ENCODE results near the gene BACH1. TPM values are rescaled to one million over a fixed set of nuclear protein-coding genes. Genes with fewer than 3 reads are reported as not detected.

Gene BACH1
- polyA plus RNA-seq, 4 donors = 41.7 to 51.8 (median 48.5) TPM

GRCh38 chr21:29289317-29289716, 9.4 kb upstream of the BACH1 start:
- DNase-seq (ENCODE audit: low read depth in 4 of 4, low spot score in 3 of 4) = peak in 1 of 4 donors; percentile 6

- DNase-seq (ENCODE audit: low read depth in 4 of 4, low spot score in 3 of 4) = no peak
Measured at GRCh38 chr21:29290240-29290639, 8.5 kb upstream of the BACH1 start.

- DNase-seq (ENCODE audit: low read depth in 4 of 4, low spot score in 3 of 4) = no peak
Measured at GRCh38 chr21:29293495-29293894, 5.2 kb upstream of the BACH1 start.

- no peak for DNase-seq (ENCODE audit: low read depth in 4 of 4, low spot score in 3 of 4)
Measured at GRCh38 chr21:29295066-29295650, 3.6 kb upstream of the BACH1 start.

- DNase-seq (ENCODE audit: low read depth in 4 of 4, low spot score in 3 of 4) = no peak
Measured at GRCh38 chr21:29296446-29296845, 2.3 kb upstream of the BACH1 start.

GRCh38 chr21:29297483-29298347, 1.0 kb upstream of the BACH1 start:
- DNase-seq (ENCODE audit: low read depth in 4 of 4, low spot score in 3 of 4) = no peak

- DNase-seq (ENCODE audit: low read depth in 4 of 4, low spot score in 3 of 4) = peak in 3 of 4 donors; percentile 35 to 63 (median 38)
Measured at GRCh38 chr21:29299046-29299915, 559 bp downstream of the BACH1 start.

- DNase-seq (ENCODE audit: low read depth in 4 of 4, low spot score in 3 of 4) = peak in 2 of 4 donors; percentile 21 to 28
Measured at GRCh38 chr21:29299916-29300806, 1.4 kb downstream of the BACH1 start.

- no peak for DNase-seq (ENCODE audit: low read depth in 4 of 4, low spot score in 3 of 4)
Measured at GRCh38 chr21:29300807-29301138, 2.1 kb downstream of the BACH1 start.

GRCh38 chr21:29301691-29302090, 3.0 kb downstream of the BACH1 start:
- DNase-seq (ENCODE audit: low read depth in 4 of 4, low spot score in 3 of 4) = no peak

- no peak for DNase-seq (ENCODE audit: low read depth in 4 of 4, low spot score in 3 of 4)
Measured at GRCh38 chr21:29302359-29302875, 3.7 kb downstream of the BACH1 start.

GRCh38 chr21:29303288-29303687, 4.6 kb downstream of the BACH1 start:
- no peak for DNase-seq (ENCODE audit: low read depth in 4 of 4, low spot score in 3 of 4)

GRCh38 chr21:29304597-29304996, 5.9 kb downstream of the BACH1 start:
- DNase-seq (ENCODE audit: low read depth in 4 of 4, low spot score in 3 of 4) = no peak

GRCh38 chr21:29305068-29305467, 6.3 kb downstream of the BACH1 start:
- DNase-seq (ENCODE audit: low read depth in 4 of 4, low spot score in 3 of 4) = no peak

GRCh38 chr21:29305561-29305960, 6.8 kb downstream of the BACH1 start:
- DNase-seq (ENCODE audit: low read depth in 4 of 4, low spot score in 3 of 4) = no peak

GRCh38 chr21:29306920-29307319, 8.2 kb downstream of the BACH1 start:
- DNase-seq (ENCODE audit: low read depth in 4 of 4, low spot score in 3 of 4) = no peak

- DNase-seq (ENCODE audit: low read depth in 4 of 4, low spot score in 3 of 4) = no peak
Measured at GRCh38 chr21:29307718-29308455, 9.2 kb downstream of the BACH1 start.

GRCh38 chr21:29308456-29308783, 9.7 kb downstream of the BACH1 start:
- no peak for DNase-seq (ENCODE audit: low read depth in 4 of 4, low spot score in 3 of 4)

GRCh38 chr21:29309703-29310102, 11.0 kb downstream of the BACH1 start:
- DNase-seq (ENCODE audit: low read depth in 4 of 4, low spot score in 3 of 4) = no peak
